ENCODE measurements around the gene RYR2. TPM values are rescaled to one million over a fixed set of nuclear protein-coding genes. Genes with fewer than 3 reads are reported as not detected.

RYR2 gene
- total and polyA plus RNA-seq, 2 of the 8 experiments (the other 6 are each of a cell fraction or from before 2014, with no cell fraction given), result 1.3 to 4.4 TPM

- TF ChIP-seq ATF3 (IDR thresholded peaks at IDR 0.05; ENCODE audit: insufficient read depth, low read depth, low read length), result no peak
Observed at GRCh38 chr1:237749122-237749521, 707.1 kb downstream of the RYR2 start (continued).
